ENCODE data around the gene DPH2. TPM values are rescaled to one million over a fixed set of nuclear protein-coding genes. Genes with fewer than 3 reads are reported as not detected.

The DPH2 gene
- total and polyA plus RNA-seq, 8 donors: 10.8 to 22.0 (median 14.5) TPM

DNA sequence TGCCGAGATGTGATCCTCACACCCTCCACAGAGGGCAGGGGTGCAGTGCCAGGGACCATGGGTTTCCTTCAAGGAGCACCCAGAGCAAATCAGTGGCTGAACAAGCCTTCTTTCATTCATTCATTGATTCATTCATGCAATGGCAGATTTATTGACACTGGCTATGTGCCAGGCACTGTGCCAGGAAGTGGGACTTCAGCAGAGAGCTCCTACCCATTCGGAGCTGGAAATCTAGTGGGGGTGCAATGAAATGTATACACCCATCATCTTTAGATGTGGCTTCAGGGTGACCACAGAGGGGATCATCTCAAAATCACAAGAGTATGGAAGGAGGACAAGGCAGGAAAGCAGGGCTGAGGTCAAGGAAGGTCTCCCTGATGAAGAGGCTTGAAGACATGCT lies 42.6 kb downstream of the DPH2 start:
- intact Hi-C loops (cut with DNase I): no loop called here
- no peak overlapping the region for H3K4me3 ChIP-seq
- ATAC-seq (no peak), DNase-seq (no peak), FAIRE-seq (no peak)
- WGBS, 2 donors: 55 to 67% methylated on average over 2 of the region's 2 CpGs
- no peak overlapping the region for H3K27ac ChIP-seq
- no peaks in the 10 kb centered on the region for H3K27me3 ChIP-seq
- TF ChIP-seq, protein P1, sequence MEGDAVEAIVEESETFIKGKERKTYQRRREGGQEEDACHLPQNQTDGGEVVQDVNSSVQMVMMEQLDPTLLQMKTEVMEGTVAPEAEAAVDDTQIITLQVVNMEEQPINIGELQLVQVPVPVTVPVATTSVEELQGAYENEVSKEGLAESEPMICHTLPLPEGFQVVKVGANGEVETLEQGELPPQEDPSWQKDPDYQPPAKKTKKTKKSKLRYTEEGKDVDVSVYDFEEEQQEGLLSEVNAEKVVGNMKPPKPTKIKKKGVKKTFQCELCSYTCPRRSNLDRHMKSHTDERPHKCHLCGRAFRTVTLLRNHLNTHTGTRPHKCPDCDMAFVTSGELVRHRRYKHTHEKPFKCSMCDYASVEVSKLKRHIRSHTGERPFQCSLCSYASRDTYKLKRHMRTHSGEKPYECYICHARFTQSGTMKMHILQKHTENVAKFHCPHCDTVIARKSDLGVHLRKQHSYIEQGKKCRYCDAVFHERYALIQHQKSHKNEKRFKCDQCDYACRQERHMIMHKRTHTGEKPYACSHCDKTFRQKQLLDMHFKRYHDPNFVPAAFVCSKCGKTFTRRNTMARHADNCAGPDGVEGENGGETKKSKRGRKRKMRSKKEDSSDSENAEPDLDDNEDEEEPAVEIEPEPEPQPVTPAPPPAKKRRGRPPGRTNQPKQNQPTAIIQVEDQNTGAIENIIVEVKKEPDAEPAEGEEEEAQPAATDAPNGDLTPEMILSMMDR (IDR thresholded peaks at IDR 0.05): no peak
- no peaks in the 10 kb centered on the region for H3K4me1 ChIP-seq
- H3K9me3 ChIP-seq: no peaks in the 10 kb centered on the region
- no peaks in the 10 kb centered on the region for H3K36me3 ChIP-seq

GRCh38 chr1:44012941-44013609 lies 43.3 kb downstream of the DPH2 start:
- TF ChIP-seq, protein P1 (IDR thresholded peaks at IDR 0.05): no peak
- Histone ChIP-seq H3K4me3 (no peak overlapping the region), H3K36me3 (no peaks in the 10 kb centered on the region), H3K9me3 (no peaks in the 10 kb centered on the region), H3K27ac (no peak overlapping the region), H3K27me3 (no peaks in the 10 kb centered on the region), H3K4me1 (no peaks in the 10 kb centered on the region)
- 79 to 82% methylated on average over 13 of the region's 13 CpGs for WGBS, 2 donors
- intact Hi-C loops (cut with DNase I): no loop called here
- peak in 3 of 4 donors; percentile 29 to 66 (median 65) for ATAC-seq
- no peak for DNase-seq
- FAIRE-seq: no peak

DNA sequence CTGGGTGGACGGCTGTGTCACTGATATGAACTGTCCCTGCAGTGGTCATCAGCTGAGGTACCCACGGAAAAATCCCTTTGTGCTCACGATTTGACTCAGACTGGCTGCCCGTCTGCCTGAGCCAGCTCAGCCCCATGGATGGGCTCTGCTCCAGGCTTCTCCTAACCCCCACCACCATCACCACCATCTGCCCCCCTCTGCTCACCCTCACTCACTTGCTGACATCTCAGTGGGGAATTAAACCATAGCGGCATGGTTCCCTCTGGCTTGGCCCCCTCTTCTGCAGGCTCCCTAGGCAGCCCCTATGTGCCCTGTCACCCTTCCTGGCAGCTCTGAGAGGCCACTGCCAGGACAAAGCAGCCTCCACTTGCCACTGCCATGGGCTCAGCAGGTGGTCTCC lies 44.1 kb downstream of the DPH2 start:
- Histone ChIP-seq H3K36me3 (no peaks in the 10 kb centered on the region), H3K4me1 (no peaks in the 10 kb centered on the region), H3K9me3 (no peaks in the 10 kb centered on the region), H3K27me3 (no peaks in the 10 kb centered on the region), H3K4me3 (no peak overlapping the region), H3K27ac (no peak overlapping the region)
- TF ChIP-seq, protein P1 (IDR thresholded peaks at IDR 0.05): no peak
- 80% methylated on average over 5 of the region's 5 CpGs for WGBS, 2 donors
- FAIRE-seq (no peak), DNase-seq (no peak), ATAC-seq (no peak)
- intact Hi-C loops (cut with DNase I): no loop called here

DNA sequence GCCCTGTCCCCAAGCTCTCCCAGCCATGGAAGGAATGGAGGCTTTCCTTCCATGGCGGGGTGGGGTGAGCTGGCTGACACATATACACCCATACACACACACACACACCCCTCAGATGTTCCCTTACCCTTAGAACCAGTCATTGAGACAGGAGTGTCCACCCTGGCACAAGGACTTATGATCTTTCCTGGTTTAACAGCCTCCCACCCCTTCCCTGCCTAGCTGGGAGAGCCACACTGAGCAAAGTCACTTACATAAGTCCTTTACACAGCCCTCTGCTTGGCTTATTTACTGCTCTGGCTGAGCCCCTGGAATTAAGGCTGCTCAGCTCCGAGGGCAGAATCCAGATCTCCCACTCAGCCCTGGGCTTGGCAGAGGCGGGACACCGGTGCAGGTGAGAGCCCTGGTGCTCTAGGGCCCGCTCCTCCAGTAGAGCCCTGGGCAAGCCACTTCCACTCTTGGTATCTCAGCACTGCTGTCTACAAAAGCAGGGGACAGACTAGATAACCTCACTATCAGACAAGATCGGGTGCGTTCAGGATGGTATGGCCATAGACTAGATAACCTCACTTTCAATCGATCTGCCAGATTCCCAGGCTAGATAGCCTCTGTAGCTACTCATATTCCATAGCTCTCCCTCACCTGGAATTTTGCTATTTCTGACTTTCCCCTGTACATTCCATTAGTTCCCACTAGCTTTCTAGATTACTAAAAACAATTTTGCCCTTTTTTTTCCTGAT lies 44.7 kb downstream of the DPH2 start:
- intact Hi-C loops (cut with DNase I): no loop called here
- no peak for FAIRE-seq

More for the DNA sequence above, 44.7 kb downstream of the DPH2 start:
- H3K27me3 ChIP-seq: no peaks in the 10 kb centered on the region
- no peaks in the 10 kb centered on the region for H3K9me3 ChIP-seq
- H3K4me1 ChIP-seq: no peaks in the 10 kb centered on the region
- ATAC-seq (no peak), DNase-seq (no peak)
- H3K4me3 ChIP-seq: no peak overlapping the region
- H3K36me3 ChIP-seq: no peaks in the 10 kb centered on the region
- WGBS, 2 donors: 77 to 81% methylated on average over 8 of the region's 8 CpGs
- TF ChIP-seq, protein P1 (IDR thresholded peaks at IDR 0.05): no peak
- H3K27ac ChIP-seq: no peak overlapping the region
